ENCODE measurements around the gene AUTS2. TPM values are rescaled to one million over a fixed set of nuclear protein-coding genes. Genes with fewer than 3 reads are reported as not detected.

The AUTS2 gene
- total RNA-seq, 2 donors from 2014 or later: 43.4 to 52.9 TPM

DNA sequence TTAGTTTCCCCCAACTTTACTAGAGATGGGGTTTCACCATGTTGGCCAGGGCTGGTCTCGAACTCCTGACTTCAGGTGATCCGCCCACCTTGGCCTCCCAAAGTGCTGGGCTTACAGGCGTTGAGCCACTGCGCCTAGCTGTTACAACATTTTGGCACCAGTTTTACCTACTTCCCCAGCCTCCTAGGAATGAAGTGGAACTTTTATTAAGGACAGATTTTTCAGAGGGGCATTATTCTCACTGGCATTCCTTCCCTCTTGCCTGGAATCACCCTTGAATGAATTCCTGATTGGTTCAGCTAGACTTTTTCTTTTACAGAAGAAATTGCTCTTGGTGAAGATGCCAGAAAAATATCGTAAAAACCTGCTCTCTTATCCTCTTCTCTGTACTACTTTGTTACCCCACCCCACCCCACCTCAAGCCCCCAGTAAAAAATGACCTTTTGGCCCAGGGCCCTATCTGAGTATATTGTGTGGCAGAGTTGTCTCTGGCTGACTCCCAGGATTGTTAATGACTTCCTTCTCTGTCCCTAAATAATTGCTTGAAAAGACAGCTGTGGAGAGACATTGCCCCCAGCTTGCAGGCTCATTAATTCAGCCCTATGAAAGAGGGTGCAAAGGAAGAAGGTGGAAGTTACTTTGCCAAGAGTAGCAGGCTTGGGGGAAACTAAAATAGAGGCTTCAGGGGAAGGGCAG lies 189.6 kb downstream of the AUTS2 start:
- intact Hi-C loops (cut with DNase I): no loop called here
- no peak for DNase-seq (ENCODE audit: low spot score)

DNA sequence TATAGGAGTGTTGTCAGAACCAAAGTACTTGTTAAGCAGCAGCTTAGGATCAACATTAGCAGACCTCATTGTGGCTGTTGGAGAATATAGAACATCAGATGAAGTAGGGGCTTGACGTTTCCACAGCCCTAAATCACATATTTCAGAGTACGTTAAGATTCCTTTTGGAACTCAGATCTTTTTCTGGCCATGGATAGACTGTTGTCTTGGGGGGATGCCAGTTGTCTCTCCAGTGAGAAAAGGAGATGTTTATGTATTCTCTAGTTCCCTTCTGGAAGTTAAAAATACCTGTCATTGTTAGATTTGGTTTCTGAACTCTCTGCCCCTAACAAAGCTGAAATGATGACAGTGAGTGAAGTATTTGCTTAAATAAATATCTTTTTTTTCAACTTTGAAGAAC lies 191.3 kb downstream of the AUTS2 start:
- intact Hi-C loops (cut with DNase I): no loop called here
- DNase-seq (ENCODE audit: low spot score): no peak

DNA sequence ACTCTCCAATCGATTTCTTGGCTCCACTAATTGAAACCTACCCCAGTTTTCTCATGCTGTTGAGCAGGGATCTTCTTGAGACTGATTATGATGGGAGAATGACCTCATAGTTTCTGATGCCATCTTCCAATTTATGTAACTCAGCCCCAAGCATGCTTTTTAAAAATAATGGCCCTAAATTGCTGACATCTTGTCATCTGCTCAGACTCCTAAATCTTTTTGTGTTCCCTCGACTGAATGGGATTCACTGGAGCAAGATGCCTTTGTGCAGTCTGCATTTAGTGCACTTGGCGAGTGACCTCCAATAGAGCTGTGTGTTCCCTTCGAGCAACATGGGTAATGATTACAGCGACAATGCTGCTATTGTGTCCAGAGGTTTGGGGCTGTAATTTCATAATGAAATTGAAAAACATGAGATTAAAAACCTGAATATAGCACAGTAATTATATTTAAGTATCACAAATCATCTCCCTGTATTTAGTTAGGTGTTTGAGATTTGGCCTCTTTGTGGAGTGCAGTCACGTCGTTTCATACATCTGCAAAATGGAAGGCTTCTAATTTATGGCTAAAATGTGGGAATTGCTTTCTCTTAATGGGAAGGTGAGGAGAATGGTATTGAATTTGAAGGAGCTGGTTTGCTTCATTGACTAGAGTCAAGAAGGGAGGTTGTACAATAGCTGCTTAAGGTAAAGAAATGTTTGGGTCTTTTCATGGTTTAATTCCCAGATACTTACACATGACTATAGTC lies 192.9 kb downstream of the AUTS2 start:
- no peak for DNase-seq (ENCODE audit: low spot score)
- intact Hi-C loops (cut with DNase I): no loop called here

DNA sequence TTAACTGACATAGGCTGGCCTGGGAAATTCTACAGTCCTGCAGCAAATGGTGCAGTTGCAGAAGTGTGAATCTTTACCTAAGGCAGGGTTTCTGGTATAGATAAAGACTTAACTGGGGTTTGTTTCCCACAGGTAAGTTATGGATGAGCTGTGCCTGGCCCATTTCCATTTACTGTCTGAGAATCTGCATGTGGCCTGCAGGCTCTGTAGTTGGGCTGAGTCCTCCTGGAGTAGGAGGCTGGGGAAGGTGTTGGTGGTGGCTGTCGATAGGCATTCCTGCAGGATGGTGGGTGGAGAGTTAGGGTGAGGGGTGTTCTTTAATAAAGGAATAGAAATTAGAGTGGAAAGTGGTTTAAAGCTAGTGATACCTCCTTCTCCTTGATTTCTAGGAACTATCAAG lies 193.5 kb downstream of the AUTS2 start:
- intact Hi-C loops (cut with DNase I): no loop called here
- DNase-seq (ENCODE audit: low spot score): no peak

DNA sequence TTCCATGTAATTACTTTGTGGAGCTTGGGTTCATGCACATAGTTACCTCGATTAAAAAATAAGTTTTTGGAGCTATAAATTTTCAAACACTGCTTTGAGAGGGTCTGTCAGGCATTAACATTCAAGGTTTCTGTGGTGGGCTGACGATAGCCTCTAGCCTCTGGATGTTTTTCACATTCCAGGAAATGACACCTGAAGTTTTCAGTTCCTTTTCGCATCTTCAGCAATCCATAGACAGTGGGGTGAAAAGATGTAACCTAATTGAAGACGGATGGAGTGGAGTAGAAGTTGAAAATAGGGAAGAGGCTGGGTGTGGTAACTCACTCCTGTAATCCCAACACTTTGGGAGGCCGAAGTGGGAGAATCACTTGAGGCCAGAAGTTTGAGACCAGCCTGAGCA lies 197.7 kb downstream of the AUTS2 start:
- intact Hi-C loops (cut with DNase I): no loop called here
- DNase-seq (ENCODE audit: low spot score): no peak

DNA sequence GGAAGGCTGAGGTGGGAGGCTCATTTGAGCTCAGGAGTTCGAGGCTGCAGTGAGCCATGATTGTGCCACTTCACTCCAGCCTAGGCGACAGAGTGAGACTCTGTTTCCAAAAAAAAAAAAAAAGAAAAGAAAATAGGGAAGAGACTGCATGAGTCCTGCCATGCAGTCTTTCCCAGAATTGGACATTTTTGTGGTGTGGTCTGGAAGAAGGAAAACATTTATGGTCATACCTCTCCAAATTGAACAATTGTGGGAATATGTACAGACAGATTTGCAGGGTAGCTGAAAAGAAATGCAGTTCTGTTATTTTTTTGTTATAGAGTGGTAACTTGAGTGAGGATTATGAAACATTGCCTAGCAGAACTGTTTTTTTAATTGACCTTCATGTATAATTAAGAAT lies 198.1 kb downstream of the AUTS2 start:
- DNase-seq (ENCODE audit: low spot score): no peak
- intact Hi-C loops (cut with DNase I): no loop called here

DNA sequence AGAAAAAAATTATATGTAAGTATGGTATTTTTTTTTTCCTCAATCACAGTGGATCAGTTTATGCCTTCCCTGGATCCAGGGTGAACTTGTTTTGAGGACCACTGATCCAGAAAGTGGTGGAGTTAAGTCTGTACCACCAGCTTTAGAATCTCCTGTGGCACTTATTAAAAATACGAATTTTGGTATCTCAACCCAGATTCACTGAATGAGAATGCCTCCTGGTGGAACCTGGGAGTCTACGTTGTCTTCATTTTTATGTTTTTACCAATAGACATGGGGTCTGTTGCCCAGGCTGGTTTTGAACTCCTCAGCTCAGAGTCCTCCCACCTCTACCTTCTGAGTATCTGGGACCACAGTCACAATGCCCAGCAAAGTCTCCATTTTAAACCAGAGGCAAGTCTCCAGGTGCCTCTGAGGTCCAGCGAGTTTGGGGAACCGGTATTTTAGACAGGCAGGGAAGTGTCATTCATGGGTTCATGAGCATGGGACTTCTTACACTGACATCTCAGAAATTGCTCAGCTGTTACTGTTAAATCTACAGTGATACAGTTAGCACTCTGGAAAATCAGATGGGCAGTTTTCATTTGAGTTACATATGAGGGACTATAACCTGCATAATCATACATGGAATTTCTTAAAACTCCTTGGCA lies 200.9 kb downstream of the AUTS2 start:
- no peak for DNase-seq (ENCODE audit: low spot score)

DNA sequence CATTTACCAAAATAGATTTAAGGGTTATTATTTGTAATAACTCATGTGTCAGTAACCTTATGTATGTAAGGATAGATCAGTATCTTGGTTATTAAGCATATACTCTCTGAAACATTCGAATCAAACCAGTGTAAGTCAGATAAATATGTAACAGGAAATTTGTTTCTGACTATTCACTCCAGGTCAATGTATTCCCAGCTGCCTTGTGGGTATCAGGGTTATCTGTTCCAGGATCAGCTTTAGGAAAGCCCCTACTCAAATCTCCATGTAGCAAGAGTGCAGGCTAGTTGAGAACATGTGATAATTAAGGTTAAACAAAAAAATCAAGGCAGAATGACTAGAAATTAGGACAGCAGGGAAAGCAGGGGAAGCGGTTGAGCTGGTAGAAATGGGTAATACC lies 201.7 kb downstream of the AUTS2 start:
- intact Hi-C loops (cut with DNase I): loop anchor here in 1 of 2 donors (10.0 kb wide), 1 partner anchor 955 kb away; no protein-coding TSS in a partner anchor
- no peak for DNase-seq (ENCODE audit: low spot score)

More for the DNA sequence above, 200.9 kb downstream of the AUTS2 start:
- intact Hi-C loops (cut with DNase I): no loop called here

DNA sequence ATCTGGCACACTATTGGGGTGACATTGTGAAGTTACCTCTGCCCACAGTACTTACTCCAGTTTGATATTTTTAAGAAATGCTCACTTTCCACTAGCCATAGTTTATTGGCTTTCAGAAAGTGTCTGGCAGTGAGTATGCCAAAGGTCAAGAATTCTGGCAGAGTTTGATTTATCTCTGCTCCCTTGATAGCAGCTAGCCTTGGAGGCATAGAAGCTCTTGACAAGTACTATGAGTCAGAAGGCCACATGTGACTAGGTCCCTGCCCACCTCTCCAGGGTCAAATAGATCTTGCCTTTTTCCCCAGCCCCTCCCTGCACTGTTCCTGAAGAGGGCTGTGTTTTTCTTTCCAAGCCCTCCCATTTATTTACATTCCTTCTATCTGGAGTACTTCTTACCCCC lies 202.2 kb downstream of the AUTS2 start:
- intact Hi-C loops (cut with DNase I): loop anchor here in 1 of 2 donors (10.0 kb wide), 1 partner anchor 954 kb away; no protein-coding TSS in a partner anchor
- no peak for DNase-seq (ENCODE audit: low spot score)

DNA sequence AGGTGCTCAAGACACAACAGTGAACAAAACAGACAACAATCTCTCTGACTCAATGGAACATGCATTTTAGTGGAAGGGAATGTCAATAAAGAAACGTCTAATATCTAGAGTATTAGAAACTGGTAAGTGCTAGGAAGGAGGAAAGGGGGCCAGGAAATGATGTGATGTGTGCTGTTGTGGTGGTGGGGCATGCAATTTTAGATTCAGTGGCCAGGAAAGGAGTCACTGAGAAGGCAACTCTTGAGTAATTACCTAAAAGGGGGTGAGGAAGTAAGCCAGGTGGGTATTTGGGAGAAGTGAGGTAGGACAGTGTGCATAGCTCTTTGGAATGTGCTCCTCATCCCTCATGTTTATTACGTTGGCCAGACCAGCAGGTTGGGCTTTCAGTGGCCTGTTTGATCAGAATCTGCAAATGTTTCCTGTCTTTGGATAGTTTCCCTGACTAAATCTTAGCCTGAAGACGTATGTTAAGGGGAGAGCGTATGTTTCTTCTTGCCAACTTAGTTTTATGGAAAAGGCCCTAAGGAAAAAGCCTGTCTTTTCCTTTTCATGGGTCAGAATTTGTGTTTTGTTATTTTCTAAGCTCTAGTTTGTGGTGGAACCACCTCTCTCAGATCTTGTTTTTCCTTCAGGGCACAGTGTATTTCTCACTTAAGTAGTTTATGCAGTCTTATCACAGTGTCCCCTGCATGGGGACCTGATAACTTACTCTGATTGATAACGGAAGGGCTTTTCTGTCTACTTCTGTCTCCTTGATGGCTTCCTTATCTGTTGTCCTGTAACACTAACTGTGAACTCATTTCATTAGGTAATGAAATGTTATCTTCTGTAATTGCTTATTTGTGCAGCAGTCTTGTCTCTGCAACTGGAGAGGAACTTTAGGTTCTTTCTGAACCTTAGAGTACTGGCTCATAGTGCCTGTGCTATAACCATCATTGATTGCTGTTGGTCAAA lies 203.7 kb downstream of the AUTS2 start:
- intact Hi-C loops (cut with DNase I): loop anchor here in 1 of 2 donors (10.0 kb wide), 1 partner anchor 953 kb away; no protein-coding TSS in a partner anchor

DNA sequence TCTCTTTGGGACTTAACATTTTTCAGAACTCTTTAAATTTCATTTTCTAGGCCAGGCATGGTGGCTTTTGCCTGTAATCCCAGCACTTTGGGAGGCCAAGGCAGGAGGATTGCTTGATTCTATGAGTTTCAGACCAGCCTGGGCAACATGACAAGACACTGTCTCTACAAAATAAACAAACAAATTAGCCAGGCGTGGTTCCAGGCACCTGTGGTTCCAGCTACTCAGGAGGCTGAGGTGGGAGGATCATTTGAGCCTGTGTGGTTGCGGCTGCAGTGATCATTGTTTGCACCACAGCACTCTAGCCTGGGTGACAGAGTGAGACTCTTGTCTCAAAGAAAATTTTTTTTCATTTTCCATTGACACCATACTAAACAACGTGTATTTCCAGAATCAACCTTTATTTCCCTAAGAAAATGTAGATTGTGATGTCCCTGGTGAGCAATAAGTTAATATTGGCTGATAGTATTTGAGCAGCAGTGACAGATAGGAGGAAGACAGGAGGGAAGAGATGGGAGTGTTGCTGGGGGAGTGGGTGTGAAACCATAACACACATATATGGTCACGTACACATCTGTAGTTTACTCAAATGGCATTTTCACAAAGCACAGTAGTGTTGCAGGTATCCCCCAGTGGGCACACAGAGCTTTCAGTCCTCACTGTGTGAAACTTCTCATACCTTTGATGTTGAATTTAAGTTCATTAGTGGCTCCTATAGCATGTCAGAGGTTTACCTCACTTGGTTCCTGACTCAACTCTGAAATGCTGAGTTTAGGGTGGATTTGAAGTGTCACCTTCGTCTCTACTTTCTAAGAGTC lies 205.6 kb downstream of the AUTS2 start:
- no peak for DNase-seq (ENCODE audit: low spot score)
- intact Hi-C loops (cut with DNase I): loop anchor here in 1 of 2 donors (10.0 kb wide), 1 partner anchor 951 kb away; no protein-coding TSS in a partner anchor

More for the DNA sequence above, 203.7 kb downstream of the AUTS2 start:
- no peak for DNase-seq (ENCODE audit: low spot score)

DNA sequence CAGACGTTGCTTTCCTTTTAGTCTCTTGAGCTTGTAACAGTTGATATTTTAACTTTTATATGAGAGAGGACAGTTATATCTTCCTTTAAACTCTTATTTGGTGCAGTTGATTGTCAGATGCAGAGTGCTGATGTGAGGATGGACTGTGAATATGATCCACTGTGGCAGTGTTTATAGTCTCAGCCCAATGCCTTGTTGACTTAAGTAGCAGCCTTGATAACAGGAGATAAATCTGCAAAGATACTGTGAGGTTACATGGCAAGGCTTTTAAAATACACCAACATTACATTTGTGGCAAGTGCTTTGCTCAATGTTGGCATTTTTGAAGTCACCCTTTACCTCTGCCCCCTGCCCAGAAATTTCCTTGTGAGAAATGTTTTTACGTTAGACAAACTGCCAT lies 206.7 kb downstream of the AUTS2 start:
- DNase-seq (ENCODE audit: low spot score): no peak
- intact Hi-C loops (cut with DNase I): loop anchor here in 1 of 2 donors (10.0 kb wide), 1 partner anchor 950 kb away; no protein-coding TSS in a partner anchor

DNA sequence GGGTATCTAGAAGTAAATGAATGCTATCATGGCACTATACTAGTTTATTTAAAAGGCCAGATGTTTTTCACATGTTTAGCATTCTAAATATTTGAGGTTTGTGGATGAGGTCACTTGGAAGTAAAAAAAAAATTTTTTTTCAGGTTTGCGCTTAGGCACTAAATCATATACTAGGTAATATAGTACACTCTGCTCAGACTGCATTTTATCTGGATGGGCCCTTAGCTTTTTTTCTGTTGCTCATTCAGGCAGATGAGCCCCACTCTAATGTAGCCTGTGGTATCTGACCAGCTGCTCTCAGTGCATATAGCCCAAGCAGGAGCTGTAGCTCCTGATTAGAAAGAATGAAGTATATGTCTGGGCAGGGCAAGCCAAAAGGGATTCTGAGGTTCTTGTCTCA lies 210.1 kb downstream of the AUTS2 start:
- DNase-seq (ENCODE audit: low spot score): no peak
- intact Hi-C loops (cut with DNase I): loop anchor here in 1 of 2 donors (10.0 kb wide), 1 partner anchor 946 kb away; no protein-coding TSS in a partner anchor

DNA sequence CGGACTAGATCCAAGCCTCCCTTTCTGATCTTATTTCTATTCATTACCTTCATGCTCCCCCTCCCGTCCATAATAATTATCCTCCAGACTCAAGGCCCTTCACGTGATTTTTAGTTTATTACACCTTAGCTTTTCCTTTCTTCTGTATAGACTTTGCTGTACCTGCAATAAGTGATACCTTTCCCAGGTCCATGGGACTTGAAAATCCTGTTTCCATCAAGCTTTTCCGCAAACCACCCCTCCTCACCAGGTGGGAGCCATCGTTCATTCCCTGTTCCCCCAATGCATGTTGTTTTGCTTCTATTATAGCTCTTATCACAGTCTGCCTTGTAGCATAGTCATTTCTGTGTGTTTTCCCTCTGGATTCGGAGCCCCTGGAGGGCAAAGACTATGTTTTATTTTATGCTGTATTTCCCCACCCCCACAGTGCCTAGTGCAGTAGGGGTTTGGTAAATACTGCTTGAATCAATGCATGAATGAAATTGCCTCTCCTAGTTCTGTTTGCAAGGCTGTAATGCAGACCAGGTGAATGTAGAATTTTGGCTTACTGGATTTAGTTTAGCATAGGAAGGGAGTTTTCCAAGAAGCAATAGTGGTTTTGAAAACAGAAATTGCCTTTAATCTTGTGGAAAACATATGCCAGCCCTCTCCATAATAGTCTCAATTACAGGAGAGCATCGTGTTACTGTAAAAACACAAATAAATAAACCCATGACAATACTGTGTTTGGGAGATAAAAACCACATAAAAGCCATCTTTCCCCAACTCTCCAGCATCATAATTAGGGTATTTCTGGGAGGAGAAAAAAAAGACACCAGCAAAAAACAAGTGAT lies 213.4 kb downstream of the AUTS2 start:
- intact Hi-C loops (cut with DNase I): no loop called here
- DNase-seq (ENCODE audit: low spot score): no peak

DNA sequence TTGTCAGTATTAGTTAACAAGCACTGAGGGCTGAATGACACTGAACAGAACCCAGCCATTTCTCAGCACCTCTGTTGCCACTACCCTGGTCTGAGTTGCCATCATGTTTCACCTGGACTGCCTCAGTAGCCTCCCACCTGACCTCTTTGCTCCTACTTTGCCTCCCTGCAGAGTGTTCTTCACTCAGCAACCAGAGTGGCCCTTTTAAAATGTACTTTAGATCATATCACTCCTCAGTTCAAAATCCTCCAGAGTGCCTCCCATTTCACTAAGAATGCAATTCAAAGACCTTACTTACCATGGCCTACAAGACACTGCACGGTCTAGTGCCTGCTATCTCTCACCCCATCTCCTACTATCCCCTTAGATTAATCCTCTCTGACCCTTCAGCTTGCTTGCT lies 214.5 kb downstream of the AUTS2 start:
- intact Hi-C loops (cut with DNase I): no loop called here
- no peak for DNase-seq (ENCODE audit: low spot score)

DNA sequence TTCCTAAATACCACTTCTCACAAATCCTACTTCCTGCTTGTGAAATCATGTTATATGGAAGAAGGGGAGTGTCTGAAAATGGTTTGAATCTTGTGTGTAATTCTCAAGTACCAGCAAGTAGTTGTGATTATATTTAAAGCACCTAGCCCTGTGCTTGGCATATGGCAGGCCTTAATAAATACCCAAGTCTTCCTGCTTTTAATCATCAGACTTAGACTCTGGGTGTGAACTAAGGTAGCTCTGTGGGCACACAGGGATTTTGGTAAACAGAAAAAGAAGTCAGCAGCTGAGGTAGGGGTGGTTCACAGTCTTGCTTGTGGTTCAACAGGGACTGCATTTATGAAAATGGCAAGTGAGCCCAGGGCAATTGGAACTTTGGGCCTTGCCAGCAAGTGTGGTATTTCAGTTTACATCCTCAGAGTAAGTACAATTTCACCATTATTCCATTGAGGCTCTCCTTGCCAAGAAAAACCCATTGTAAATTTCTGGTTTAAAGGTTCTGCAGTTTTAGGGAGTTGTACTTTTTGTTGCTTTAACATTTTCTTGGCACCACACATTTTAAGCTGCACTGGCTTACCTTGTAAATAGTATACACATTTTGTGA lies 215.5 kb downstream of the AUTS2 start:
- DNase-seq (ENCODE audit: low spot score): no peak
- intact Hi-C loops (cut with DNase I): no loop called here

DNA sequence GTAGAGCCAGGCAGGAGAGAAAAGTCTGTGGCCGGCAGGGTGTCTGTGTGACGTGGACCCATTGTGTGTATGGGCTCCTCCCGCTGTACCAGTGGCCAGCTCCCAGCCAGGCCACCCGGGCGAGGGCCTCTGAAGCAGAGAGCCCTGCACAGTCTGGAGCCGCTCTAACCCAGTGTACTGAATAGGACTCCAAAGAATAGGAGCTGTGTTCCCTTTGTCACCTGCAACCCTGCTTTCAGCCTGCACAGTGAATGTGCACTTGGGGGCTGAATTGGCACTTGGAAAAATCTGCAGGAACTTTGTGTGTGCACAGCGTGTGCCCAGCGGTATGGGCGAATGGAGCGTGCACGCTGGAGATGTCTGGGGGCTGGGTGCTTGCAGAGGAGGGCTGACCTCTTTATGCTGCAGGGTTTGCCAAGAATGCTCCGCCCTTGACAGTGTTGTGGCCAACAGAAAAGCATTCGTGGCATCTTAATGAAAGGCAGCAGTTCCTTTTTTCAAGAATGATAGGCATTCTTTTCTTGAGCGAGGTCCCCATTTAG lies 216.2 kb downstream of the AUTS2 start:
- intact Hi-C loops (cut with DNase I): no loop called here
- DNase-seq (ENCODE audit: low spot score): no peak

Data from posterior vena cava (tissue), 2 donors.